GM23248 (cell line): ENCODE measurements around the gene USP25.

Experiments used
- EZH2 ChIP-seq: fragments of 200-600 bp; sonication (generic); IDR thresholded peaks from 2 replicates; pipeline ENCODE4 v1.6.1; 2018; ENCODE audit warnings: antibody characterized with exemption, mild to moderate bottlenecking; ENCODE audit not compliant: insufficient read depth, poor library complexity, severe bottlenecking
- EZH2phosphoT487 ChIP-seq: fragments of 200-600 bp; sonication (generic); IDR thresholded peaks from 2 replicates; pipeline ENCODE4 v1.6.1; 2018; ENCODE audit warnings: antibody characterized with exemption, moderate library complexity, mild to moderate bottlenecking, low read depth; ENCODE audit not compliant: insufficient read depth

GRCh38 chr21:15732996-15733329 is 3.2 kb downstream of the USP25 start:
- no peak for TF ChIP-seq EZH2
- no peak for TF ChIP-seq EZH2phosphoT487
